22Rv1 (cell line): ENCODE measurements around the gene SIAE.

Experiments used
- H3K27ac ChIP-seq: fragments of 450-650 bp; 2 replicates; pipeline ENCODE4 v1.5.1; 2017
- ZFX ChIP-seq: fragments of 450-650 bp; IDR thresholded peaks from 2 replicates; pipeline ENCODE4 v1.6.1; 2017; ENCODE audit warnings: antibody characterized with exemption, borderline replicate concordance
- TF ChIP-seq, protein P1 (sequence below): fragments of 450-650 bp; IDR thresholded peaks from 2 replicates; pipeline ENCODE4 v1.5.1; 2017; ENCODE audit warnings: mild to moderate bottlenecking

SIAE gene

DNA sequence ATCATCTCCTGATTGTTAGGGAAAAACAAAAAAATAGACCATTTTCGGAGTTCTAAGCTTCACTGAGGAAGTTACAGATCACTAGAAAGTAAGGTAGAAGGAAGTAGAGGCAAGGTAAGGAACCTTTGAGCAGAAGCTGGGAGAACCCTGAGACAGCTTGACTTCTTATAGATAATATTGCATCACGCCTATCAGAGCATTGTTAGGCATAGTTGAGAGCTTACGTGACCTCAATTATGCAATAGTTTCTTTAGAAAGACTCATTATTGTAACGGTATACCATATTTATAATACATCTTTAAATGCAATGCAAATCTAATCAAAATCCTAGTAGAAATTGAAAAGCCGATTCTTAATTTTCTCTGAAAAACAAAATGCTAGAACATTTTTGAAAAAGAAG is 46.0 kb downstream of the SIAE start:
- no peak overlapping the region for H3K27ac ChIP-seq
- TF ChIP-seq, protein P1, sequence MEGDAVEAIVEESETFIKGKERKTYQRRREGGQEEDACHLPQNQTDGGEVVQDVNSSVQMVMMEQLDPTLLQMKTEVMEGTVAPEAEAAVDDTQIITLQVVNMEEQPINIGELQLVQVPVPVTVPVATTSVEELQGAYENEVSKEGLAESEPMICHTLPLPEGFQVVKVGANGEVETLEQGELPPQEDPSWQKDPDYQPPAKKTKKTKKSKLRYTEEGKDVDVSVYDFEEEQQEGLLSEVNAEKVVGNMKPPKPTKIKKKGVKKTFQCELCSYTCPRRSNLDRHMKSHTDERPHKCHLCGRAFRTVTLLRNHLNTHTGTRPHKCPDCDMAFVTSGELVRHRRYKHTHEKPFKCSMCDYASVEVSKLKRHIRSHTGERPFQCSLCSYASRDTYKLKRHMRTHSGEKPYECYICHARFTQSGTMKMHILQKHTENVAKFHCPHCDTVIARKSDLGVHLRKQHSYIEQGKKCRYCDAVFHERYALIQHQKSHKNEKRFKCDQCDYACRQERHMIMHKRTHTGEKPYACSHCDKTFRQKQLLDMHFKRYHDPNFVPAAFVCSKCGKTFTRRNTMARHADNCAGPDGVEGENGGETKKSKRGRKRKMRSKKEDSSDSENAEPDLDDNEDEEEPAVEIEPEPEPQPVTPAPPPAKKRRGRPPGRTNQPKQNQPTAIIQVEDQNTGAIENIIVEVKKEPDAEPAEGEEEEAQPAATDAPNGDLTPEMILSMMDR: no peak
- no peak for TF ChIP-seq ZFX

DNA sequence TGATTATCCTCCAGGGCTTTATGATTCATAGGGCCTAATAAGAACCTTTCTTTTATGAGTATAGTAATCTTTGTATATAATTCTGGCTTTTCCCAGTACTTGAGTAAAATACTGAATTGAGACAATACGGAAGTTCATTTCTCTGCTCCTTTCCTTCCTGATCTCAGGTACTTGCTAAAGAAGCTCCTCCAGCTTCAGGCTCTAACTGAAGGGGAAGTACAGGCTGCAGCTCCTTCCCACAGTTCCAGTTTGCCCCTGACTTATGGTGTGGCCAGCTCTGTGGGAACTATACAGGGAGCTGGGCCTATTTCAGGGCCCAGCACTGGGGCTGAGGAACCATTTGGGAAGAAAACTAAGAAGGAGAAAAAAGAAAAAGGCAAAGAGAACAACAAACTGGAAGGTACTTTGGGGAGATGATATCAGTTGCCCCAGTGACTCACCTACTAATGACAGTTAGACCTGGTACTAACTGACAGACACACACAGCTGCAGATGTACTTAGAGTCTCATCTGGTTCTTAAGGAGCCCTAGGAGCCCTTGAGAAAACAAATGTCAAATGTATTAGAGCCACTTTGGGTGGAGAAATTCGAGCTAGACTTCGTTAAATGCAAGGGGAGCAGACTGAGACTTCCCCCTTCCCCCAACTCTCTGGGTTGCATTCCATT is 47.9 kb downstream of the SIAE start:
- peak overlapping the region; percentile 30; the same call in 1 of the 2 replicates for H3K27ac ChIP-seq
- no peak for TF ChIP-seq ZFX
- TF ChIP-seq, protein P1: no peak

DNA sequence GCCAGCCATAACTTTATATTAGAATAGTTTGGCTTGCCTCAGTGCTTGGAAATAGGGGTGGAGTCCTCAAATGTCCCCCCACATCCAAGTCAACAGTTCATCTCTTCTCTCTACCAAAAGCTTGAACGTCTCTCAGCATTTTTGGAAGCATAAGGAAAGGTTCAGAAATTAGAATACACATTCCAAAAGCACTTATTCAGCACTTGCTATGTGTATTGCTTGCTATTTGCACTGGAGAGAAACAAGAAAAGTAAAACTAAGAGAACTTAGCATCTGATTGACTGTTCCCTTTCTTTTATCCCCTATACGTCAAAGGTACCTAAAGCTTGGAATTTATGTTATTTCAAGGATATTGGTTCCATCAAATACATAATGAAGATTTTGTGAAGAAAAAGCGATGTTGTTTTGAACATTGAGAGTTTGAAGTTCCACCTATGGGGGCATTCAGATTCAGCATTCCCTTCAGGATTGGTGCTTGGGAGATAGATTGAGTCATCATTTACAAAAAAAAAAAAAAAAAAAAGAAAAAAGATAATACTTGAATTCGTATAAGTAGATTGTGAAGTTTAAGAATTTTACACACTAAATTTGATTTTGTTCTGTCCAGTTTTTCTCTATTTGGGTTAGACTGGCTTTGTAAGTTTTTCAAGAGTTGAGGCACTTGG is 49.5 kb downstream of the SIAE start:
- H3K27ac ChIP-seq: peak overlapping the region; percentile 89
- TF ChIP-seq, protein P1: no peak
- TF ChIP-seq ZFX: no peak

DNA sequence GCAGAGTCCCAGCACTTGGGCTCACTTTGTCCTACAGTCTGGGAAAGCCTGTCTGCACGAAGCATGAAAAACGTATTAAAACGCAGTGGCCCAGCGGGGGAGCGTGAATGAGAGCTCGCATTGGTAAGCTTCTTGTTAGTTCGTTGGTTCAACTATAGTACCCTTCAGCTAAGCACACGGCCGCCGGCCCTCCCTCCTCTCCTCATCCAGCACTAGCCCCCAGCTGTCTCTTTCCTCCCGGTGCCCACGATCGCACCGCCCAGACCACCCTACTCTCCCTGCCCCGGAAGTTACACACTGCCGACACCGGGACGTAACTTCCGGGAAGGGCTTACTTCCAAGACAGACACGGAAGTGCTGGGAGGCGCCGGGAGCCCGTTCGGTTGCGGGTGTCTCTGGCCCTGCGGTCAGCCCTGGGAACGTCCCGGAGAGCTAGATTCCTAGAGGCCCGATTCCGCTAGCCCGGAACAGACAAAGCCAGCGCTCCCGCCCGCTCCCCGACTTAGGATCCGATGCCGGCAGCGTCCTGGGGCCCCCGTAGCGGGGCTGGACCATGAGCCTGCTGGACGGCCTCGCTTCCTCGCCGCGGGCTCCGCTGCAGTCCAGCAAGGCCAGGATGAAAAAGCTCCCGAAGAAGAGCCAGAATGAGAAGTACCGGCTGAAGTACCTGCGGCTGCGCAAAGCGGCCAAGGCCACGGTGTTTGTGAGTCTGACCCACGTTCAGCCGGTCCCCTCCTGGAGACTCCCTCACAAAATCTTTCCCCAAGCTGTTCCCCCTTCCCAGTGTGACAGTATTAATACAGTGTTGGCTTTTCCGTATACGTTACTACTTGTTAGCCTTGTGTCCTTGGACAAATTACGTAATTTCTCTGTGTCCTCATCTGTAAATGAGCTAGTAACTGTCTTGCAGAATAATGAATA is 50.7 kb downstream of the SIAE start, which contains the start of gene TBRG1:
Gene TBRG1 (plus strand): TSS at position 334 of the 921 bp plus-strand sequence. CDS start 220 bp downstream, at position 554.
- H3K27ac ChIP-seq: peak within 1 kb of the TSS; percentile 89
- TF ChIP-seq, protein P1: no peak
- no peak for TF ChIP-seq ZFX

DNA sequence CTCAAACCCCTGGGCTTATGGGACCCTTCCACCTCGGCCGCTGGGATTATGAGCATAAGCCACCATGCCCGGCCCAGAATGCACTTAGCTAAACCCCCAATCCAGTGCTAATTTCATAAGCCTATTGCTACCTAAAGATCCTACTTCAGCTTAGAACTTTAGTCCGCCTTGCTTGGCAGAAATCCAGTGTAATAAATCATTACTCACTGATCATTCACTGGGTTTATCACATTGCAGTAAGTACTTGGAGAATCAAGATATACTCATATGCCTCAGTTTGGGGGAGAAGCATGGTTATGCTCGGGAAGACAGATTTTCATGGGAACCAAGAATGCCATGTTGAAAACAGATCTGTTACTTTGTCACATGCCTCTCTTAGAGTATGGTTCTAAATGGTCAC is 54.7 kb downstream of the SIAE start:
- H3K27ac ChIP-seq: no peak overlapping the region
- TF ChIP-seq, protein P1: no peak
- no peak for TF ChIP-seq ZFX

DNA sequence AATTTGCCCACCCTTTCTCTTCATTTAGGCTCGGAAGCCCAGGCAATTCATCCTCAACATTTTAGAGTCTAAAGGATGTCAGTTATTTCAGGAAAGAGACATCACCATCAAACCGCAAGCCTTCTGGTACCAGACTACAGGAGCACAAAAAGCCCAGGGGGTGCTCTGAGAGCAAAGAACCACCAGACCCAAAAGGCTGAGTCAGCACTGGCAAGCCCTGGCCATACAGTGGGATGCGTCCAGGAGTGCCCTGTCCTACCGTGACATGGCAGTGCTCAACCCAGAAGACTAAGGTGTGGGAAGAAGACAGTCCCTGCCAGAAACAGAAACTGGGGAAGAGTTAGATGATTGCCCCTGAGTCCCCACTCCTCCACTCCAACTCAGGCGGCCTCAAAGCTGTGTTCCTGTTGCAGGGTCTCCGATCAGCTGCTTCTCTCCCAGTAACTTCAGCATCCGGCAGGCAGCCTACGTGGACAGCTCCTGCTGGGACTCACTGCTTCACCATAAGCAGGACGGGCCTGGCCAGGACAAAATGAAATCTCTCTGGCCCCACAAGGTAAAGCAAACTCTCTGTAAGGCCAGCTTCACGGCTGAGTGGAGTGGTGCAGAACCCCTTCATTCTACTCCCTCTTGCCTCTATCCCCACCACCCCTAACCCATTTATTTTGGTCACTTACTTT is 60.8 kb downstream of the SIAE start:
- no peak overlapping the region for H3K27ac ChIP-seq
- no peak for TF ChIP-seq ZFX
- TF ChIP-seq, protein P1: no peak
